ENCODE results near the gene JADE1. TPM values are rescaled to one million over a fixed set of nuclear protein-coding genes. Genes with fewer than 3 reads are reported as not detected.

The JADE1 gene
- total and polyA plus RNA-seq, 2 of the 4 experiments (the other 2 are of a cell fraction): 13.8 to 32.6 TPM

- ATAC-seq (ENCODE audit: low read depth) (peak; percentile 66), DNase-seq (peak; percentile 96)
- Histone ChIP-seq H3K4ac (ENCODE audit: low read depth, low read length) (peak overlapping the region; percentile 91), H4K91ac (ENCODE audit: insufficient read depth, low read depth, low read length) (peak overlapping the region; percentile 70), H2BK5ac (ENCODE audit: low read depth, low read length, poor library complexity, severe bottlenecking) (peak overlapping the region; percentile 90), H3K56ac (ENCODE audit: extremely low read depth, insufficient read depth, low read length) (peak overlapping the region; percentile 10; the same call in 1 of the 2 replicates), H4K5ac (ENCODE audit: low read depth, low read length) (peak overlapping the region; percentile 76), H3K9me3 (ENCODE audit: control insufficient read depth, insufficient read depth, low read length) (no peaks in the 10 kb centered on the region), H3K4me2 (ENCODE audit: low read depth, low read length) (peak overlapping the region; percentile 11), H3K36me3 (ENCODE audit: control insufficient read depth, insufficient read depth, low read length) (peaks cover 59% of the 10 kb centered on the region), H3K18ac (ENCODE audit: low read depth, low read length) (peak overlapping the region; percentile 14), H3K9me1 (ENCODE audit: insufficient read depth, low read length) (peaks cover 42% of the 10 kb centered on the region), H2AK5ac (ENCODE audit: low read depth, low read length) (peak overlapping the region; percentile 92), H4K20me1 (ENCODE audit: insufficient read depth, low read length) (peaks cover 10% of the 10 kb centered on the region; the same call in 1 of the 2 replicates), H3K27me3 (ENCODE audit: control insufficient read depth, insufficient read depth, low read length) (no peaks in the 10 kb centered on the region), H3K14ac (replicated peaks; ENCODE audit: low read depth, low read length) (peak overlapping the region; percentile 72), H2BK120ac (ENCODE audit: low read depth, low read length) (peak overlapping the region; percentile 84), H2AK9ac (replicated peaks; ENCODE audit: low read depth, low read length, poor library complexity) (peak overlapping the region; percentile 51), H3K9ac (ENCODE audit: low read depth, low read length) (peak overlapping the region; percentile 28), H3K79me1 (ENCODE audit: low read depth in 1 of 2, low read length in 2 of 2) (peaks cover 58 to 76% of the 10 kb centered on the region in 2 experiments), H2AFZ (replicated peaks; ENCODE audit: low read length, poor library complexity) (peak overlapping the region; percentile 44), H2BK15ac (ENCODE audit: low read depth, low read length) (peak overlapping the region; percentile 97; the same call in 2 of the 3 replicates), H3K23ac (ENCODE audit: low read depth, low read length) (peak overlapping the region; percentile 64), H3K4me3 (ENCODE audit: insufficient read depth, low read depth, low read length) (no peak overlapping the region), H3K27ac (ENCODE audit: insufficient read depth, low read length) (peak overlapping the region; percentile 14), H3K4me1 (ENCODE audit: control insufficient read depth, insufficient read depth, low read length) (peaks cover 30% of the 10 kb centered on the region), H2BK20ac (ENCODE audit: low read depth, low read length) (peak overlapping the region; percentile 53), H4K8ac (ENCODE audit: low read depth in 2 of 2, low read length in 2 of 2) (peak overlapping the region; percentile 38 to 68)
- intact Hi-C loops (cut with micrococcal nuclease) (loop anchor here (5.0 kb wide), 4 partner anchors 288 to 573 kb away; partner anchors contain the start of gene PGRMC2), in situ Hi-C loops (cut with MboI; ENCODE audit: low sequenced_read_pairs) (loop anchor here (5.0 to 10.0 kb wide), 5 partner anchors 48 to 665 kb away; partner anchors contain the start of gene PGRMC2), dilution Hi-C loops (cut with HindIII; ENCODE audit: low sequenced_read_pairs, unreplicated experiment) (no loop called here)
- 60% methylated on average over 1 of the region's 6 CpGs; no CpG with 5 or more reads in 1 of the 2 experiments for WGBS, 2 experiments (ENCODE audit: extremely low coverage in 2 of 2, insufficient read length in 1 of 2)
- ChIA-PET POLR2A (ENCODE audit: unreplicated experiment) (no interaction called here), CTCF (no interaction called here)
- TF ChIP-seq MAFK (IDR thresholded peaks at IDR 0.05; ENCODE audit: low read depth, low read length) (peak; percentile 54), CEBPB (IDR thresholded peaks at IDR 0.05; ENCODE audit: low read depth, low read length) (no peak), NFE2L2 (IDR thresholded peaks at IDR 0.05; ENCODE audit: low read depth, low read length) (peak; percentile 78; the same call in 1 of the 2 replicates), FOS (IDR thresholded peaks at IDR 0.05; ENCODE audit: low read depth, low read length) (peak; percentile 44; the same call in 1 of the 2 replicates), RCOR1 (IDR thresholded peaks at IDR 0.05; ENCODE audit: insufficient replicate concordance, low read length) (peak; percentile 78), MAZ (IDR thresholded peaks at IDR 0.05; ENCODE audit: borderline replicate concordance, low read depth, low read length) (no peak), CTCF (conservative IDR thresholded peaks at IDR 0.05; ENCODE audit: low read depth, low read length) (no peak)
- TF ChIP-seq, protein P1, sequence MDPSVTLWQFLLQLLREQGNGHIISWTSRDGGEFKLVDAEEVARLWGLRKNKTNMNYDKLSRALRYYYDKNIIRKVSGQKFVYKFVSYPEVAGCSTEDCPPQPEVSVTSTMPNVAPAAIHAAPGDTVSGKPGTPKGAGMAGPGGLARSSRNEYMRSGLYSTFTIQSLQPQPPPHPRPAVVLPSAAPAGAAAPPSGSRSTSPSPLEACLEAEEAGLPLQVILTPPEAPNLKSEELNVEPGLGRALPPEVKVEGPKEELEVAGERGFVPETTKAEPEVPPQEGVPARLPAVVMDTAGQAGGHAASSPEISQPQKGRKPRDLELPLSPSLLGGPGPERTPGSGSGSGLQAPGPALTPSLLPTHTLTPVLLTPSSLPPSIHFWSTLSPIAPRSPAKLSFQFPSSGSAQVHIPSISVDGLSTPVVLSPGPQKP (IDR thresholded peaks at IDR 0.05; ENCODE audit: borderline replicate concordance, low read depth, low read length): no peak
- no TSS peak for BruUV-seq (replicated peaks)
Measured at GRCh38 chr4:128859887-128860677, 50.6 kb downstream of the JADE1 start.
